Mesothelial cell of epicardium (in vitro differentiated cells): ENCODE measurements around the gene TYW1. TPM values are rescaled to one million over a fixed set of nuclear protein-coding genes. Genes with fewer than 3 reads are reported as not detected.
"Not testable (repeated sequence)": the region's sequence is repeated elsewhere in the genome, so short reads cannot be mapped to it uniquely, and the experiment has no call there.

Source experiments
- DNase-seq, 2 experiments: peaks; one replicate each; pipeline ENCODE4 v3.0.0; 2021; ENCODE audit warnings: low spot score in 2 of 2; ENCODE audit not compliant: unreplicated experiment in 2 of 2
- H3K27ac Mint-ChIP-seq: 2 replicates; pipeline ENCODE4 v1.8.0; 2021; ENCODE audit warnings: mixed read lengths
- H3K27me3 Mint-ChIP-seq: 2 replicates; pipeline ENCODE4 v1.8.0; 2021; ENCODE audit warnings: low read depth, mixed read lengths
- H3K36me3 Mint-ChIP-seq: 2 replicates; pipeline ENCODE4 v1.8.0; 2021; ENCODE audit warnings: mixed read lengths
- H3K4me1 Mint-ChIP-seq: 2 replicates; pipeline ENCODE4 v1.8.0; 2021; ENCODE audit warnings: mixed read lengths
- H3K4me3 Mint-ChIP-seq: 2 replicates; pipeline ENCODE4 v1.8.0; 2021; ENCODE audit warnings: mild to moderate bottlenecking, moderate library complexity, mixed read lengths
- H3K9me3 Mint-ChIP-seq: 2 replicates; pipeline ENCODE4 v1.8.0; 2021; ENCODE audit warnings: mixed read lengths
- total RNA-seq: library from RNA; stranded (reverse); gene quantifications from 3 replicates; pipeline ENCODE4 v1.2.1, GENCODE V29; 2021
- TF ChIP-seq, protein P1 (sequence below): fragments of 200-600 bp; sonication (generic); IDR thresholded peaks from one replicate; pipeline ENCODE4 v1.5.0; 2021; ENCODE audit warnings: antibody characterized with exemption; ENCODE audit not compliant: unreplicated experiment

The TYW1 gene
- total RNA-seq, 1 donor from 2014 or later: 20.4 TPM

DNA sequence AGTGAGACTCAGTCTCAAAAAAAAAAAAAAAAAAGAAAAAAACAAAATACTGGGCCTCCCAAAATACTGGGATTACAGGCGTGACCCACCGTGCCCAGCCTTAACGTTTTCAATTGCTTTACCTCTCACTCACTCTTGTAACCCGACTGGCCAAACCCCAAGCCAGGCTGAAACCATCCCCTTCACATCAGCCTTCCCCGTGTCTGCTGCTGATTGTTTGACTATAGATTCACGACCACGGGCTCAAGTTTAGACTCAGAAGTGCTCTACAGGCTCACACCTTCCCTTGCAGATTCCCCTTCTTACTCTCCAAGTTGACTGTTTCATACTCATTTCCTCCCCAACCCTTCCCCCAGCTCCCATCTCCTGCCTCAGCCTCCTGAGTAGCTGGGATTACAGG lies 22.3 kb downstream of the TYW1 start:
- TF ChIP-seq, protein P1, sequence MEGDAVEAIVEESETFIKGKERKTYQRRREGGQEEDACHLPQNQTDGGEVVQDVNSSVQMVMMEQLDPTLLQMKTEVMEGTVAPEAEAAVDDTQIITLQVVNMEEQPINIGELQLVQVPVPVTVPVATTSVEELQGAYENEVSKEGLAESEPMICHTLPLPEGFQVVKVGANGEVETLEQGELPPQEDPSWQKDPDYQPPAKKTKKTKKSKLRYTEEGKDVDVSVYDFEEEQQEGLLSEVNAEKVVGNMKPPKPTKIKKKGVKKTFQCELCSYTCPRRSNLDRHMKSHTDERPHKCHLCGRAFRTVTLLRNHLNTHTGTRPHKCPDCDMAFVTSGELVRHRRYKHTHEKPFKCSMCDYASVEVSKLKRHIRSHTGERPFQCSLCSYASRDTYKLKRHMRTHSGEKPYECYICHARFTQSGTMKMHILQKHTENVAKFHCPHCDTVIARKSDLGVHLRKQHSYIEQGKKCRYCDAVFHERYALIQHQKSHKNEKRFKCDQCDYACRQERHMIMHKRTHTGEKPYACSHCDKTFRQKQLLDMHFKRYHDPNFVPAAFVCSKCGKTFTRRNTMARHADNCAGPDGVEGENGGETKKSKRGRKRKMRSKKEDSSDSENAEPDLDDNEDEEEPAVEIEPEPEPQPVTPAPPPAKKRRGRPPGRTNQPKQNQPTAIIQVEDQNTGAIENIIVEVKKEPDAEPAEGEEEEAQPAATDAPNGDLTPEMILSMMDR: no peak
- Mint-ChIP-seq H3K27ac (no peak overlapping the region), H3K4me1 (no peaks in the 10 kb centered on the region), H3K27me3 (no peaks in the 10 kb centered on the region), H3K9me3 (no peaks in the 10 kb centered on the region), H3K36me3 (peaks cover 47% of the 10 kb centered on the region), H3K4me3 (no peak overlapping the region)
- DNase-seq: no peak

DNA sequence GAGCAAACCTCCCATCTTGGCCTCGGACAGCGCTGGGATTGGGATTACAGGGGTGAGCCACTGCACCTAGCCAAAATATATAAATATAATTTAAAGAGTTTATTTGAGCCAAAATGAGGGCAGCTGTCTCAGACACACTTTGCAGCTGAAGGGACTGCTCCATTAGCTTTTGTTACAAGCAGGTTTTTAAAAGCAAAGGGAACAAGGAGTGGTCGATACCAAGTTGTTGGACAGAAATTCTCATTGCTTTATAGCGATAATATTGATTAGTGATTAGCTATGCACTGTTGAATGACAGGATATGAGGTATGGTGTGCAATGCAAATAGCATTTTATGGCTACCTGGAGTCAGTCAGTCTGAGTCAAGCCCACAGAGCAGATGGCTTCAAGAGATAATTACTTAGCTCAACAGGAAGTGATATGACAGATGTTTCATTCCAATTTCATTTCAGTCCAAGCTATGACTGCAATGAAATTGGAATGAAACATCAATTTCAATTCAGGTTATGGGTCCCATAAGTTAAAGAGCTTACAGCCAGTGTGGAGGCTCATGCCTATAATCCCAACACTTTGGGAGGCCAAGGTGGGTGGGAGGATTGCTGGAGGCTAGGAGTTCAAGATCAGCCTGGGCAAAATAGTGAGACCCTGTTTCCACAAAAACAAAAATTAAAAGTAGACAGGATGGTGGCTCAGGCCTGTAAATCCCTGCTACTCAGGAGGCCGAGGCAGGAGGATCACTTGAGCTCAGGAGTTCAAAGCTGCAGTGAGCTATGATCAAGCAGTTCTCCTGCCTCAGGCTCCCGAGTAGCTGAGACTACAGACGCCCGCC lies 23.1 kb downstream of the TYW1 start:
- no peak for DNase-seq
- H3K4me1 Mint-ChIP-seq: no peaks in the 10 kb centered on the region
- H3K27me3 Mint-ChIP-seq: no peaks in the 10 kb centered on the region
- H3K36me3 Mint-ChIP-seq: peaks cover 44% of the 10 kb centered on the region
- H3K27ac Mint-ChIP-seq: no peak overlapping the region
- TF ChIP-seq, protein P1: no peak
- H3K4me3 Mint-ChIP-seq: no peak overlapping the region
- no peaks in the 10 kb centered on the region for H3K9me3 Mint-ChIP-seq

DNA sequence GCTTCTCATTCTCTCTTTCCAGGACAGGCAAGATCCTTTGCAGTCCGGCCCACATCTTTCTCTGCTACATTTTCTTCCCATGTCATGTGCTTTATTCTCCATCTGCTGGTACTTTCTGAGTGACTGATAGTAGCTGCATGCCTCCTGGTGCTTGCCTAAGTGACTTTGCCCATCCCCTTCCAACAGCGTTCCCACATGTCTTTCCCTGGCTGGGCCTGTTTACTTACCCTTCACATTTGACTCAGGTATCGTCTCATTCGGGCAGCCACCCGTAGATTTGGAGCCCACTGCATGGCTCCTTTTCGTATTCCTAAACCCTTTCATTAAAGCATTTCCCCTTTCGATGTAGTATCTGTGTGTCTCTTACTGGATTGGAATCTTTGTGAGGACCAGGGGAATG lies 24.6 kb downstream of the TYW1 start:
- Mint-ChIP-seq H3K4me3 (no peak overlapping the region), H3K27me3 (no peaks in the 10 kb centered on the region), H3K27ac (no peak overlapping the region), H3K36me3 (peaks cover 43% of the 10 kb centered on the region), H3K9me3 (no peaks in the 10 kb centered on the region), H3K4me1 (peaks cover 4% of the 10 kb centered on the region)
- TF ChIP-seq, protein P1: no peak
- no peak for DNase-seq

DNA sequence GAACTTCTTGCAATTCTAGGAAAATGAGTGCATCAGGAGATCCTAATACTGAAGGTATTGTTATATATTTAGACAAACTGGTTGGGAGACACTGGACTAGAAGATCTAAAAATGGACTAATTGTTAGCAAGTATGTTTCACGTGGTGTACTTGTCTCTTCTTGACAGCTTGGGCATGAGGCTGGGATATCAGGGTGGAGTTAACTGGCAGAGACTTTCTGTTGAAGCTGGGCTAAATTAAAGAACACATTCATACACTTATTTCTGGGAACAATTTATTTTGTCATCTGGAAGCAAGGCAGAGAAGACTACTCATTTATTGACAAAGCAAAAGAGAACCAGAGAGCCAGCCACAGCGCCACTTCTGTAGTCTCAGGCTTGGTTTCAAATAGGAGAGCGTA lies 25.9 kb downstream of the TYW1 start:
- Mint-ChIP-seq H3K9me3 (no peaks in the 10 kb centered on the region), H3K4me3 (no peak overlapping the region), H3K27me3 (no peaks in the 10 kb centered on the region), H3K4me1 (peaks cover 4% of the 10 kb centered on the region), H3K36me3 (peaks cover 40% of the 10 kb centered on the region), H3K27ac (no peak overlapping the region)
- TF ChIP-seq, protein P1: no peak
- no peak for DNase-seq

DNA sequence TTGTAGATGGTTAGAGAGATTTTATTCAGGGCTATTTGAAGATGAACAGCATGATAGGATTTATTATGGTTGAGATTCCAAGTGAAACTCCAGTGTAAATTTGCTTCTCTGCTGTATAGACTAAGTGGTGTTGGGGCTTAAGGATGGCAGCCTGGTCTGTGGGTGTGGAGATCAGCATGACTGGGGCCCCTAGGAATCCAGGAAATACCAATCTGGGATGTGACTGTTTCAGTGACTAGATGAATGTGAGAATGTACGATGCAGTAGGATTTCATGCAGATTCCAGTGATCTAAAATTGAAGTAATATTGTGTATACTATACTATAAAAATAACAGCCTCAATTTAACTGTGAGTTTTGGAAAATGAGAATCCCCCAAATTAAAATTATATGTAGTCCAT lies 28.8 kb downstream of the TYW1 start:
- H3K27me3 Mint-ChIP-seq, H3K9me3 Mint-ChIP-seq, H3K4me1 Mint-ChIP-seq, H3K4me3 Mint-ChIP-seq, DNase-seq: not testable (repeated sequence)
- Mint-ChIP-seq H3K36me3 (peaks cover 37% of the 10 kb centered on the region), H3K27ac (peak overlapping the region; percentile 72)

DNA sequence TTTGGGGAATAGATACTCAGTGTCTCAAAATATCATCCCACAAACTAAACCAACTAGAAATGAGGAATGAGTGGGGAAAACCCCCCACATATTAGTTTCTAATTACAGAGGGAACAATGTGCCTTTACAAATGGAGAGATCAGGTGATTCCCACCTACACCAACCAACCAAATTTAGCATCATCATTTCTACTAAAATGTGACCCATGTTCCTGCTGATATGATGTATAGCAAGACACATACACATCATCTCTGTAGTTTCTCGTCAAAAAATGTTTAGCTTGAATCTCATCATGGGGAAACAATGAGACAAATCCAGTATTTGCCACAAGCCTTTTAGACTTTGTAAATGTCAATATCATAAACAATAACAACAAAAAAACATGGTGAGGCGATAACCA lies 35.1 kb downstream of the TYW1 start:
- H3K27me3 Mint-ChIP-seq, H3K27ac Mint-ChIP-seq, H3K4me1 Mint-ChIP-seq, H3K4me3 Mint-ChIP-seq, DNase-seq, H3K9me3 Mint-ChIP-seq: not testable (repeated sequence)
- H3K36me3 Mint-ChIP-seq: peaks cover 33% of the 10 kb centered on the region
